GM12801 (cell line): ENCODE data around the gene HDAC7.

ENCODE experiments used
- CTCF ChIP-seq: IDR thresholded peaks from one replicate; pipeline ENCODE4 v1.5.1; 2011; ENCODE audit warnings: control low read depth; ENCODE audit not compliant: insufficient read length; ENCODE audit errors: extremely low read depth

The HDAC7 gene

GRCh38 chr12:47753021-47754001 is 66.4 kb downstream of the HDAC7 start:
- no peak for TF ChIP-seq CTCF

- no peak for TF ChIP-seq CTCF
These were observed 67.2 kb downstream of the HDAC7 start for GRCh38 chr12:47752552-47752951.

GRCh38 chr12:47752121-47752520 is 67.6 kb downstream of the HDAC7 start:
- no peak for TF ChIP-seq CTCF

GRCh38 chr12:47751561-47751960 is 68.1 kb downstream of the HDAC7 start:
- no peak for TF ChIP-seq CTCF

- no peak for TF ChIP-seq CTCF
These were observed 68.7 kb downstream of the HDAC7 start for GRCh38 chr12:47750916-47751470.

GRCh38 chr12:47750229-47750798 is 69.4 kb downstream of the HDAC7 start:
- no peak for TF ChIP-seq CTCF

- no peak for TF ChIP-seq CTCF
These were observed 70.8 kb downstream of the HDAC7 start for GRCh38 chr12:47748899-47749298.
